HG02571 (cell line): ENCODE results near the gene RACK1.

Experiments
- ATAC-seq: cut with Tn5 transposase; IDR thresholded peaks from one replicate; pipeline ENCODE4 v1.9.1; 2021; ENCODE audit warnings: mild to moderate bottlenecking, moderate library complexity; ENCODE audit not compliant: unreplicated experiment

RACK1 gene

GRCh38 chr5:181198905-181199519 is 44.7 kb downstream of the RACK1 start:
- ATAC-seq: peak; percentile 71

- ATAC-seq: no peak
Measured at GRCh38 chr5:181198106-181198685, 45.5 kb downstream of the RACK1 start.

DNA sequence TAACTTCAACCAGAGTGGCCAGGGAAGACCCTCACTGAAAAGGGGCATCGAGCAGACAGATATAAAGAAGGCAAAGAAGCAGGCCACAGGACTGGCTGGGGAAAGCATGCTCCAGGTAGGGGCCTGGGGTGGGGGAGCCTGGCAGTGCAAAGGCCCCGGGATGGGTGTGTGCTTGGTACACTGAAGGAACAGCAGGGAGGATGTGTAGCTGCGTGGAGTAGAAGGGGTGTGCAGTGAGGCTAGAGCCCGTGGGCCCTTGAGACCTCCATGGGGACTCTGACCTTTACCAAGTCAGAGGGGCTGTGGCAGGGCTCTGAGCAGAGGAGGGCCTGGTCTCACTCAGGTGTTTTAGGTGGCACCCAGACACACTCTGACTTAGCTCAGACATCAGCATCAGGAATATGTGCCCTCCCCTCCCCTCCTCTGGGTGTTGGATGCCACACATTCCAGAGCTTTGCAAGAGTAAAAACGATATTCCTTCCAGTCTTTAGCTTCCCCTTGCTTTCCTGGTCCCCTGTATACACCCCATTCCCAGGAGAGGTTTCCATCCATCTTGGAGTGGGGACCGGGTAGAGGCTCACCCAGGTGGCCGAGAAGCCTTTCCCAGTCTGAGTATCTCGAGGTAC is 46.3 kb downstream of the RACK1 start:
- no peak for ATAC-seq

DNA sequence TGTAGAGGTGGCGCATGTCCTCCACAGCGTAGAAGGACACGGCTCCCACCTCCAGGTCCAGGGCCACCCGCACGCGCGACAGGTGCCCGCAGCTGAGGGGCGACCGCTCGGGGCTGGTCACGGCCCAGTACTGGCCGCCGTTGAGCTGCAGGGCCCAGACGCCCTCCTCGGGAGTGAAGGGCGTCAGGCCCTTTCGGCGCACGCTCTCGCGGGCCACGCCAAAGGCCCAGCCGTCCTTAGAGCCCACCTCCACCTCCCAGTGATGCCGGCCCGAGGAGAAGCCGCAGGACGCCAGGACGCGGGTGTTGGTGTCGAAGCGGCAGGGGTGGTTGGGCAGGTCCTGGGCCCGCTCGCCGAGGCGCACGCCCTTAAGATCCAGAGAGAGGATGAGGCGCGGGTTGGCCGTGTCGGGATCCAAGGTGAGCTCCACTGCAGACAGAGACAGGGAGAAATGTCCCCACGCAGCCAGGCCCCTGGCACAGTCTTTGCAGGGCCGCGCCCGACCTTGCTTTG is 48.4 kb downstream of the RACK1 start:
- no peak for ATAC-seq

DNA sequence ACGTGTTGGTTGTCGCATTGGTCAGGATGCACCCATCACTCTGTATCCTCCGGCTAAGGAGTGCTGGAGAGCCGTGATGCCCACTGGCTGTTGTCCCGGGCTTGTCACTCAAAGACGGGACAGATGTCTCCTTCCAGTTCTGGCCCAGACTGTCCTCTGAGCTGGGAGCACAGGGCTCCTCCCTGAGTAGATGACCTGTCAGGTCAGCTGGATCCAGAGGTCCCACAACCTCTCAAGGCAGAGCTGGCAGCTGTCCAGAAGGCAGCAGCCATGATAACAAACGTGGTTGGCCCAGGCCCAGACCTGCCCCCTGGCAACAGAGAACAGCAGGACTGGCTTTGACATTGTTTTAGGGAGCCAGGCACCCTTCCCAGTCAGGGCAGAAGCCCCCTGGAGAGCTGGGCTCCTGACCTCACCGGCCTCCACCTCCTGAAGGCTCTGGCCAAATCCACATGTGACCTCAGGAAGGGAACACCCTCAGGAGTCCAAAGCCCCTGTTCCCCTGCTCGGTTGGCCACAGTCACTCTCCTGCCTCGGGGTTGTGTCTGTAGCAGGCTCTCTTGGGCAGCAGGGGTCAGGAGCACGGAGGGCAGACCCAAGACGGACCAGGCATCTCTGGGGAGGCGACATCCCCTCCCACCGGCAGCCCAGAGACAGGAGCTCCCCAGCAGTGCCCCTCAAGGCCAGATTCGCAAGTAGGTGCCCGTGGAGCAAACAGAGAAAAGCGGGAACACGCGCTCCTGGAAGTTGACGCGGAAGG is 49.0 kb downstream of the RACK1 start:
- no peak for ATAC-seq

GRCh38 chr5:181193656-181194055 is 50.0 kb downstream of the RACK1 start:
- ATAC-seq: no peak

DNA sequence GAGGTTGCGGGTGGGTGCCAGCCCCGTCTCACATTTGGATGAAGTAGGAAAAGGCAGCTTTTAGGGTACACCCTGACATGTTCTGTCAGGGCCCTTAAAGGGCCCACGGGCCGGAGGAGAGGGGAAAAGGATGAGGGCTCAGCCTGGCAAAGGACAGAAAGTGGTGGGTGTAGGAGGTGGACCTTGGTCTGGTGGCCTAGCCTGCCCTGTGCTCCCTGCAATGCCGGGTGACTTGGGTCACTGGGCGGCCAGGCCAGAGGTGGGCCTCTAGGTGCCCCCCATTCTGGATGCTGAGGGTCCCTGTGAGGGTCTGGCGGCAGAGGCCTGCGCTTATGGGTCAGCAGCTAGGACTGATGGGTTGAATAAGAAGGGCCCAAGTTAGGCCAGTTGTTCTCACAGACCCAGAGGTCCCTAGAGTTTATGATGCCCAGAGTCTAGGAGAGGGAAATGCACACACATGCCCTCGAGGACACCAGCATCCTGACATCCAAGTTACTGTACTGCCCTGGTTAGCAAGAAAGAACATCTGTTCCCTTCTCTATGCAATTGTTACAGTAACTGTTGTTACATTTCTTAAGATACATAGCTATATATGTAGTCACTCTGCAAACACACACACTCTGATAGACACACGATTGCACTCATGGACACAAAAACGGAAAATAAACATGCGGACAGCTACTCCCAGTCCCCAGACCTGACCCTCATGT is 51.2 kb downstream of the RACK1 start:
- ATAC-seq: no peak

- ATAC-seq: peak; percentile 47
Measured at GRCh38 chr5:181191526-181192336, 52.0 kb downstream of the RACK1 start.

DNA sequence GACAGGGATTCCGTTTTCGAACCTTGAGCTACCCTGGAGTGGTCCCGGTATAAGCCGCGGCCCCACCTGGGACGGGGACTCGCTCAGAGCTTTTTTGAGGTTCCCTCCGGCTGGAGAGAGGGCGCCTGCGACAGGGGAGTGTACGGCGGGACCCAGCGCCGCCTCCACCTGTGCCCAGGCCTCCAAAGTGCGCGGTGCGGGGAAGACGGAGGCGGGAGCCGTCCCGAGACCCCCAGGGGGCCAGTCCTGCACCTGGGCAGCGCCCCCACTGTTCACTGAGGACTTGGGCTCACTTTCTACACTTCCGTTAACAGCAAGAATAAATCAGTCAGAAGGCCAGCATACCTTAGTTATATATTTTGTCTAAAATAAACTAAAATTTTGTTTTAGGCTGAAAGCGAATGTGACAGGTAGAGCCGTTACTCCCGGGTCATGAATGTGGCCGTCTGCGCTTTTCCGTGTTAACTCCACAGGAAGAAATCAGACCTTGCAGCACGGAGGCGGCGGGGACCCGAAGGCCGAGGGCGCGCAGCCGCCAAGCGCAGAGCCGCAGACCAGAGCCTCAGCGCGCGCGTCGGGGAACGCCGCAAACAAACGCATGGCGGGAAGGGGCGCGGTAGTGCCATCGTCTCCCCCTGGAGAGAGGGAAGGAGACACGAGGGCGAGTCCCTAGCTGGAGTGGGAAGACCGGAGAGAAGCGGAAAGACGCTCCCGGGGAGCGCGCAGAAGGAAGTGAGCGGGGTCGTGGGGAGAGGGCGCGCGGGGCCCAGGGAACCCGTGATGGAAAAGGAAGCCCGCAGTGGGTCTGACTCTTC is 52.8 kb downstream of the RACK1 start:
- ATAC-seq: peak; percentile 6

DNA sequence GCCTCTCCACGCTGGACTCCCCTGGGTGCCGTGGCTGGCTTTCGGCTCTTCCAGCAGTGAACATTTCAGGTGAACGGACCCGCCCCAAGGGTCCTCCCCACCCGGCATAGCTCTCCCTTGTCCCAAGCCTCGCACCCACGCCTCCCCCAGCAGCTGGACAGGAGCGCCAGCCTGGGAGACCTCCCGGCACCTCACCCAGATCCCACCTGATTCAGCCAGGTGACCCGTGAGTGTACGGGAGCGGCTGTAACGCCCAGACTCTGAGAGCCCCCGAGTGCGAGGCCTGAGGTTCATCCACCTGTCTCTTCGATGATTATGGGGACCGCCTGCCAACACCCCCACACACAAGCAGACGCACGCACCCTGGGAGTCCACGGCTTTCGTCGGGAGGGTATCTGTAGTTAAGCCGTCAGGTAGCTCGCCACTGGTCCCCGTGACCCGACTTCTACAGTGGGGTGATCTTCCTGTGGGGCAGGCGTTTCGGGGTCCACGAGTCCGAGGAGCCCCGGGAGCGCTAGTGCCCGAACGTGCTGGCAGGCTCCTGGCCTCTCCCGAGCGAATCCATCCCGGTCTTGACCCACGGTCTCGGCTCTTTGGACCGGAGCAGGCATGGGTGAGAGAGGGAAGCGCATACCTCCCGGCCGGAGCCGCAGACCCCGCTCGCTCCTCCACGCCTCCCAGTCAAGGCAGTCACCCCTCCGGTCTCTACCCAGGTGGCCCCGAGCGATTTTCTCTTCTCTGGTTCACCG is 53.6 kb downstream of the RACK1 start:
- no peak for ATAC-seq

GRCh38 chr5:181189363-181189961 is 54.2 kb downstream of the RACK1 start:
- ATAC-seq: no peak

DNA sequence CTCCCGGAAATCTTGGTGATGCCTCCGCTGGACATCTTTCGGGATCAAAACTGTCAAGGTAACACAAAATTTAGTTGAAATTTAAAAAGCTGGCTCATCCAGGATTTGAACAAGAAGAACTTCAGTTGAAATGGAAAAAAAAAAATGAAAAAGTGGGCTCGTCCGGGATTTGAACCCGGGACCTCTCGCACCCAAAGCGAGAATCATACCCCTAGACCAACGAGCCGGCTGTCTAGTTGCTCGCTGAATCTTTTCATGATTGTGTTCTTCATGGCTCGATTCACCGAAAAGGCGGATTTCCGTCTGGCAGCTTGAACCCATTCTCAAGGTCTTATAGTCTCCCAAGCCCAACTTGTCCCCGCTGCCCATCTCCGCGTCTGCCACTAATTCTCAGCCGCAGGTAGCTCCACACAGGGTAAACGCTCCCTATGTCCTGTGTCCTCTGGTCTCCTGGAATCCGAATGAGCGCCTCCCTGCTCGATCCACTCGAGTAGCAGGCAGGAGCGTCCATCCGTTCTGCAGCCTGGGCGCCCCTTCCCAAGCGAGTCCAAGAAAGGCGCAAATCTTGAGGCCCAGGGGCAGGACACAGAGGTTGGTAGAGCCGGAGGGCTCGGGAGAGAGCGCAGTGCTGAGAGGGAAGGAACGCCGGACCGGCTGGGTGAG is 54.9 kb downstream of the RACK1 start:
- no peak for ATAC-seq

- no peak for ATAC-seq
Measured at GRCh38 chr5:181187500-181188213, 56.0 kb downstream of the RACK1 start.

GRCh38 chr5:181186986-181187499 is 56.7 kb downstream of the RACK1 start:
- ATAC-seq: no peak
